Measurements from ENCODE around the gene ZNF341.

DNA sequence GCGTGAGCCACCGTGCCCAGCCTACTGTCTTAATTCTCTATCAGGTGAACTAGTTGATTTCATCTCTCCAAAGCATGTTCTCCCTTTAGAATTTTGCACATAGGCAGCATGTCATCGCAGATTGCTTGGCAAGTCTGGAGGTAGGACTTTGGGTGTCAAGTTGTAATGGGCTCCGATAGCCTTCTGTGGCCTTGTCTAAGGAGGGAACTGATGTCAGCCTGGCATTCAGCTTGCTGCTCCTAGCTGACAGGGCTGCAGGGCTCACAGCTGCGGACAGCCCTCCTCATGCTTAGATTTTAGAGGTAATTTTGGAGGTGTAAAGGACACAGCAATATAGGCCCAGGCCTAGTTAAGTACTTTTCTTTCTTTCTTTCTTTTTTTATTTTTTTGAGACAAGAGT is 90.6 kb downstream of the ZNF341 start:
- no peak for TF ChIP-seq CTCF (IDR thresholded peaks at IDR 0.05)
- TF ChIP-seq POLR2A (IDR thresholded peaks at IDR 0.05): no peak

All from Peyer's patch (tissue), 4 donors.